Adipocyte (in vitro differentiated cells): Measurements from ENCODE around the gene ALPP.
"Not testable (repeated sequence)": the region's sequence is repeated elsewhere in the genome, so short reads cannot be mapped to it uniquely, and the experiment has no call there.

Source experiments
- DNase-seq: peaks from one replicate; pipeline ENCODE4 v3.0.0-alpha.2; 2015; ENCODE audit warnings: low read depth
- H3K27me3 ChIP-seq: replicated peaks from 2 replicates; pipeline ENCODE4 v1.7.0; 2013; ENCODE audit warnings: mild to moderate bottlenecking, low read length, moderate library complexity; ENCODE audit not compliant: control insufficient read depth, insufficient read depth
- H3K36me3 ChIP-seq: 2 replicates; pipeline ENCODE4 v1.7.0; 2013; ENCODE audit warnings: low read length, mild to moderate bottlenecking, moderate library complexity; ENCODE audit not compliant: control insufficient read depth, insufficient read depth, severe bottlenecking
- H3K4me1 ChIP-seq: 2 replicates; pipeline ENCODE4 v1.7.0; 2013; ENCODE audit warnings: mild to moderate bottlenecking, low read length, moderate library complexity; ENCODE audit not compliant: control insufficient read depth, insufficient read depth
- H3K4me3 ChIP-seq: 2 replicates; pipeline ENCODE4 v1.7.0; 2013; ENCODE audit warnings: mild to moderate bottlenecking, low read length, moderate library complexity
- H3K9ac ChIP-seq: 2 replicates; pipeline ENCODE4 v1.7.0; 2013; ENCODE audit warnings: mild to moderate bottlenecking, low read length, moderate library complexity
- H3K9me3 ChIP-seq: 2 replicates; pipeline ENCODE4 v1.7.0; 2013; ENCODE audit warnings: mild to moderate bottlenecking, low read length, moderate library complexity; ENCODE audit not compliant: control insufficient read depth

Gene ALPP

GRCh38 chr2:232335206-232335858 is 43.2 kb upstream of the ALPP start:
- not testable (repeated sequence) for H3K4me3 ChIP-seq, DNase-seq, H3K4me1 ChIP-seq, H3K9ac ChIP-seq, H3K9me3 ChIP-seq, H3K36me3 ChIP-seq, H3K27me3 ChIP-seq

DNA sequence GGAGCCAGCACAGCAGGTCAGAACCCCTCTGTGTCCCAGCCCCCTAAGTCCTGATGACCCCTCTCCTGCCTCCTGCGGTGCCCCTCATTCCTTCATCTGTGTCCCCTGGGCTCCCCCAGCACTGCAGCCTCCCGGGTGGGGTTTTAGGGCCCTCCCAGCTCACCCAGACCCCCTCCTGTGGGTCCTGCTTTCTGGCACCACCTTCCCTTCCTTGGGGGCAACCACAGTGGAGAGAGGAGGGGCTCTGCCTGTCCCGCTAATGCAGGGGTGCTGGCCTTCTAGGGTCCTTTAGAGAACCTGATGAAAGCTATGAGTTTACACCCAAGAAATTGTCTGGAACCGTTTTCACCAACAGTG is 42.7 kb upstream of the ALPP start:
- DNase-seq = no peak
- Histone ChIP-seq H3K27me3 (no peaks in the 10 kb centered on the region), H3K9me3 (no peaks in the 10 kb centered on the region), H3K4me3 (no peak overlapping the region), H3K36me3 (no peaks in the 10 kb centered on the region), H3K9ac (no peak overlapping the region), H3K4me1 (no peaks in the 10 kb centered on the region)

GRCh38 chr2:232336241-232336736 is 42.3 kb upstream of the ALPP start:
- Histone ChIP-seq H3K4me1 (no peaks in the 10 kb centered on the region), H3K27me3 (no peaks in the 10 kb centered on the region), H3K9me3 (no peaks in the 10 kb centered on the region), H3K36me3 (no peaks in the 10 kb centered on the region), H3K4me3 (no peak overlapping the region), H3K9ac (no peak overlapping the region)
- no peak for DNase-seq

DNA sequence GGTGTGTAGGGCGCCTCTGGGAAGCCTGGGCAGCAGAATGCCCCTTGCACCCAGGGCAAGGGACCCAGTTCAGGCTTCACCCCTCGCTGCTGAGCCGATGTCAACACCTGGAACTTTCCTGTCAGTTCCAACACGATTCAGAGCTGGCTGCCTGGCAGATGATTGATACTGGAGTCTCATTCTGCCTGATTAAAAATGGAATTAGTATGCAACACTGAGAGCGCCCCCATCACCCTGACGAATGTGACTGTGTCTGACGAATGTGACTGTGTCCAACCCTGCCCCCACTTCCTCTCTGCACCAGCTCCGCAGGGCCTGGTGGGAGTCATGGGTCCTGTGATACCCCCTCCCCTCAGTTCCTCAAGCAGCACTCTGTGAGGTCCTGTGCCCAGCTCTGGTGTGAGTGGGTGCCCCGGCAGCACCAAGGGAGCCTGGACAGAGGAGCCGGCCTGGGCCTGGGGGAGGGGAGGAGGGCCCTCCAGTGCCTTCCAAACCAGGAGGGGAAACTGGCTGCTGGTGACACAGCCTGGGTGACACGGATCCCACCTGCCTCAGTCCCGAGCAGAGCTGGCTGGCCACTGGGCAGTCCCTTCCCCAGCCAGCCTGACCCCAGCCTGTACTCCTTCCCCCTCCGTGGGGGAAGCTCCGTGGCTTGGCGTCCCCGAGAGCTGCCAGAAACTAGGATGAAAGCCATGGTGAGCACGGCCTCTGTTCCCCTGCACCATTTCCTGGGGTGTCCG is 41.4 kb upstream of the ALPP start:
- H3K4me3 ChIP-seq = no peak overlapping the region
- no peaks in the 10 kb centered on the region for H3K36me3 ChIP-seq
- DNase-seq = no peak
- no peaks in the 10 kb centered on the region for H3K27me3 ChIP-seq
- H3K4me1 ChIP-seq = no peaks in the 10 kb centered on the region
- H3K9ac ChIP-seq = no peak overlapping the region
- H3K9me3 ChIP-seq = no peaks in the 10 kb centered on the region

DNA sequence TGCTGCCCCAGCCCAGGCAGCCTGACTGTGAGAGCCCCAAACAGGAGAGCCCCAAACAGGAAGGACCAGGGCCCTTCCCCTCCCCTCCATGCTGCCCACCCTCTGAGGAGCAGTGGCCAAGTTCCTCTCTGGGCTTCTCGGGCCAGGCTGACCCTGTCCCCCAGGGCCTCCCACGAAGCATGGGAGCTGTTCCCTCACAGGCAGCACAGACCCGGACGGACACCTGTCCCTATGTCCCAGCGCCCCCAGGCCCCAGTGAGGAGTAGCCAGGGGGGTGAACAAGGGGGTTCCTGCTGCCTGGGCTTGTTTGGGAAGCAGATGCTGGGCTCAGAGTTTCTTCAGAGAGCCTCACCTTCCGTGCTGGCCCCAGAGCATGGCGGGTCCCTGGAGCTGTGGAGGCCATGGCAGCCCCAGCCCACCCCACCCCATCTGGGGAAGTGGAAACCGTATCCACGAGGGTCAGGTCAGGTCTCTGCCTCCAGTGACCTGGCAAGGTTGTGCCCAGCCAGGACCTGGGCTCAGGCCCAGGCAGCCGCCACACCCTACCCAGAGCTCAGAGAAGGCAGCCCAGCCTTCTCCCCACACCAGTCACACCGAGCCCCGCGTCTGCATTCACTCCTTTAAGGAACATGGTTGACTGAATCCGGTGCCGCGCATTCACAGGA is 40.3 kb upstream of the ALPP start:
- not testable (repeated sequence) for H3K27me3 ChIP-seq, H3K4me3 ChIP-seq, DNase-seq

GRCh38 chr2:232338759-232339106 is 39.8 kb upstream of the ALPP start:
- no peaks in the 10 kb centered on the region for H3K4me1 ChIP-seq

More for the DNA sequence above, 40.3 kb upstream of the ALPP start:
- not testable (repeated sequence) for H3K9me3 ChIP-seq, H3K9ac ChIP-seq, H3K4me1 ChIP-seq, H3K36me3 ChIP-seq

DNA sequence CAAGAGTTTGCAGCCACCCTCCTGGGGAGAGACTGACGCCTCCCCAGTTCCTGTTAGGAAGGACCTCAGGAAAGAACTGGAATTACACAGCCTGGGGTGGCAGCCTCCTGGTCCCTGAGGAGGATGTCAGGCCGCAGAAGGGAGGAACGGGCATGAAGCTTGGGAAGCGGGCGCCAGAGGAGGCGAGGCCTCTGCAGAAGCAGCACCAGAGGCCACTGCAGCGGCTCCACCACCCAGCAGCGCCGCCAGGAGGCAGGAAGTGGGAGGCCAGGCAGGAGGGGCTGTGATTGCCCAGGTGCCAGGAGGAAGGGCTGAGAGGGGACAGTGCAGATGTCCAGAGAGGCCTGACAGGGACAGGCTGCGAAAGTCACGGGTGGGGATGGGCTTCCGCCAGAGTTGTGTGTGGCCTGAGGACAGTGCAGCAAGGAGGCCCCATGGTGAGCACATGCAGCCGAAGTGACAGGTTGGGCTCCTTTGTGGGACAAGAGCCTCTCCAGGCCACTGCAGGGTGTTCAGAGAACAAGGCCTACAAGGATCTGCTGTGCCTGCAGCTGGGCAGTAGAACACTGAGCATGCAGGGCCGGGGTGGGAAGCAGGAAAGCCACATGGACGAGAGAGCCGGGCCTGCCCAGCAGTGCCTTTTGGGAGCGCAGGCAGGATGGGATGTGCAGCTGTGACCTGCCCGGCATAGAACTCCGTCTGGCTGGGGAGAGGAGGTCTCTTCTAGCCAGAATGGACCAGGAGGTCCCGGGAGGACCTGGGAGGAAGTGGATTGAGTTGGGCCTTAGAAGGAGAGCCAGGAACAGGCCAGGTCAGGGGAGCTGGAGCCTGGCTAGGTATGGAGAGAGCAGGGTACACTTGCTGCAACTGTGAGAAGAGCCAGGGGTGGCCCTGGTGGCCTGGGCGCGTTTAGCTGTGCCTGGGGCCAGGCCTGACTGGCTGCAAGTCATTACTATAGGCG is 39.1 kb upstream of the ALPP start:
- Histone ChIP-seq H3K4me1 (no peaks in the 10 kb centered on the region), H3K4me3 (no peak overlapping the region), H3K36me3 (no peaks in the 10 kb centered on the region), H3K27me3 (peaks cover 2% of the 10 kb centered on the region), H3K9me3 (no peaks in the 10 kb centered on the region), H3K9ac (no peak overlapping the region)
- DNase-seq = no peak

More at GRCh38 chr2:232338759-232339106, 39.8 kb upstream of the ALPP start:
- no peak for DNase-seq
- no peaks in the 10 kb centered on the region for H3K36me3 ChIP-seq
- H3K9me3 ChIP-seq = no peaks in the 10 kb centered on the region
- H3K4me3 ChIP-seq = no peak overlapping the region
- no peak overlapping the region for H3K9ac ChIP-seq
- H3K27me3 ChIP-seq = no peaks in the 10 kb centered on the region

- no peaks in the 10 kb centered on the region for H3K4me1 ChIP-seq
Measured at GRCh38 chr2:232340171-232340935, 38.2 kb upstream of the ALPP start.

GRCh38 chr2:232341061-232341738 is 37.4 kb upstream of the ALPP start:
- Histone ChIP-seq H3K4me3 (no peak overlapping the region), H3K27me3 (peaks cover 2% of the 10 kb centered on the region), H3K9ac (no peak overlapping the region), H3K36me3 (no peaks in the 10 kb centered on the region), H3K4me1 (no peaks in the 10 kb centered on the region), H3K9me3 (no peaks in the 10 kb centered on the region)
- no peak for DNase-seq

More at GRCh38 chr2:232340171-232340935, 38.2 kb upstream of the ALPP start:
- no peak for DNase-seq
- Histone ChIP-seq H3K9me3 (no peaks in the 10 kb centered on the region), H3K36me3 (no peaks in the 10 kb centered on the region), H3K9ac (no peak overlapping the region), H3K27me3 (peaks cover 2% of the 10 kb centered on the region), H3K4me3 (no peak overlapping the region)

DNA sequence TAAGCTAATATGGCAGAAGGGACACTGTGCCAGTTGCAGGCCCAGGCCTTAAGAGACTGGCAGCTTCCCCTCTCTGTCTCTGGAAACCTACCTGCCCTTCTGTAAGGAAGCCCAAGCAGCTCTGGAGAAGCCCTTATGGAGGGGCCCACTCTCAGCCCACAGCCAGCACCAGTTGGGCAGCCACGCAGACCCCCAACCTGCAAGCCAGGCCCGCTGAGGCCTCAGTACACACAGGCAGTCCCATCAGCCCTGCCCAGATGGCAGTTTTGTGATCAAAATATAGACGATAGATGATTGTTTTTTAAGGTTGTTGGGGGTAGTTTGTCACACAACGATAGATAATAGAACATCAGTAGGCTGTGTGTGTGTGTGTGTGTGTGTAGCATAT is 36.8 kb upstream of the ALPP start:
- no peak overlapping the region for H3K4me3 ChIP-seq
- H3K9me3 ChIP-seq = no peaks in the 10 kb centered on the region
- H3K4me1 ChIP-seq = no peaks in the 10 kb centered on the region
- no peak for DNase-seq
- H3K9ac ChIP-seq = no peak overlapping the region
- peaks cover 2% of the 10 kb centered on the region for H3K27me3 ChIP-seq
- no peaks in the 10 kb centered on the region for H3K36me3 ChIP-seq
